GM13976 (cell line): ENCODE data around the gene PRAC1.

Experiments used
- DNase-seq: peaks from one replicate; pipeline ENCODE4 v3.0.0; 2012; ENCODE audit warnings: low spot score
- CTCF ChIP-seq: IDR thresholded peaks from 2 replicates; pipeline ENCODE4 v1.5.1; 2012; ENCODE audit warnings: borderline replicate concordance, mild to moderate bottlenecking; ENCODE audit not compliant: insufficient read depth; ENCODE audit errors: extremely low read depth, missing control alignments, control extremely low read depth
- in situ Hi-C: fragments of 300-500 bp; cut with MboI; formaldehyde crosslinking; loops from one replicate; pipeline ENCODE4 v1.12.0; 2022; ENCODE audit warnings: low sequenced_read_pairs, mixed read lengths, inconsistent platforms; ENCODE audit not compliant: unreplicated experiment

PRAC1 gene

DNA sequence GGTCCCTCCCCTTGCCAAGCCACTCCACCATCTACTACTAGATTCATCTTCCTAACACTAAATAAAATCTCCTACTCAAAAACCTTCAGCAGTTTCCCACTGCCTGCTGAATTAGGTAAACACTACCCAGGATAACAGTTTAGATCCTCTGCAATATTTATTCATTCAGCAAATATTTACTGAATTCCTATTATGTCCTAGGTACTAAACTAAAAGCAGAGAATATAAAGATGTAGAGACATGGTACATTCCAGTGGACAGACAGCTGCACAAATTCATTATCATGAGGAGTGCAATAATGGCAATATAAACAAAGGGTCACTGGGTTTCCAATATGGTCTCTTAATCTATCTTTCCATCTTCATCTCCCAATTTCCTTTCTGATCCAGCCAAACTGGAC lies 37.0 kb upstream of the PRAC1 start:
- no peak for TF ChIP-seq CTCF
- in situ Hi-C loops, result no loop called here
- no peak for DNase-seq

GRCh38 chr17:48757524-48757961 lies 35.2 kb upstream of the PRAC1 start:
- TF ChIP-seq CTCF, result no peak
- no peak for DNase-seq

DNA sequence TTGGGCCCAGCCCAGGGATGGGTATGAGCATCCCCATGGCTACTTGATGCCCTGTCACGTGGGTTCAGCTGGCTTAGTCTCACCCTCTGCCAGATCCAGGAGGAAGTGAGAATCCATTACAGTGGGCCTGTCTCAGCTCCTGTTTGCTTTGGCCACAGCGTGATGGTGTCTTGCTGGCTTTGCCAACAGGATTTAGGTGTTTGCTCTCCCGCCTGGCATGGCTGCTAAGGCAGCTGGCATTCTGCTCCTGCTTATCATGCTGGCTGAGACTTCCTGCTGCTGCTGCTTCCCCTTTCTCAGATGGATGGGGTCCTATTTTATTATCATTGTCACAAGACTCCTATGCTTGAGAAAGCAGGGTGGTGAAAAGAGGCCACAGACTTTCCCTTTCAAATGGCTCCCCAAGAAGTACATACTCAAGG lies 34.5 kb upstream of the PRAC1 start:
- in situ Hi-C loops, result no loop called here
- peak; percentile 4 for DNase-seq
- no peak for TF ChIP-seq CTCF

More at GRCh38 chr17:48757524-48757961, 35.2 kb upstream of the PRAC1 start:
- in situ Hi-C loops, result no loop called here

DNA sequence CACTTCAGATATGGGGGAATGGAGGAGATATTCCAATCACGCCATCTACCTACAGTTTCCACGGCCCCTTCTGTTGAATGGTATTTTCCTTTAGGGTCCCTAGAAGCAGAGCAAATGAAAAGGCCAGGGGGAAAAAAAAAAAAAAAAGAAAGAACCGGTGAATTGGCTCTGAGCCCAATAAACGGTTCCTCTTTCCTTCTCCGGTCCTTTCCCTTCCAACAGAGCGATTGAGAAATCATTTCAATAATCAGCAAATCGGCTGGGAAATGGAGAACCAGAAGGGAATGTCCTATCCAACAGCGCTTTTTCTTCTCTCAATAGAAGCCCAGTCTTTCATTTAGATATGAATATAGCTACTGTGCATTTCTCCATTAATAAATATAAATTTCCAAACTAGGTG lies 33.0 kb upstream of the PRAC1 start:
- no peak for DNase-seq
- in situ Hi-C loops, result no loop called here

GRCh38 chr17:48754500-48755261 lies 32.4 kb upstream of the PRAC1 start:
- DNase-seq, result no peak
- in situ Hi-C loops, result no loop called here
- no peak for TF ChIP-seq CTCF

More for the DNA sequence above, 33.0 kb upstream of the PRAC1 start:
- TF ChIP-seq CTCF, result no peak

- in situ Hi-C loops, result no loop called here
- no peak for DNase-seq
- TF ChIP-seq CTCF, result no peak
Observed at GRCh38 chr17:48753794-48754499, 31.6 kb upstream of the PRAC1 start.
